Measurements from ENCODE around the gene APIP.

DNA sequence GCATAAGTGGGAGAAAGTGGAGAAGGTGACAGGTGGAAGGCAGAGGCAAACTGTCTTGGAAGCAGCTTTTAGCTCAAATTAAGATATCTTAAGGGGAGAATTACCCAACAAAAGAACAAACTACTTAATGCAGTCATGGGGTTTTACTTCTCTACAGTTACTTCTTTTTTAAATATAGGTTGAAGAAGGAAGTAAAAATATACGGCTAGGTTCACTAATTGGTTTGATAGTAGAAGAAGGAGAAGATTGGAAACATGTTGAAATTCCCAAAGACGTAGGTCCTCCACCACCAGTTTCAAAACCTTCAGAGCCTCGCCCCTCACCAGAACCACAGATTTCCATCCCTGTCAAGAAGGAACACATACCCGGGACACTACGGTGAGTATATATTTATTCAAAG, 41.0 kb upstream of the APIP start:
- TF ChIP-seq, protein P1, sequence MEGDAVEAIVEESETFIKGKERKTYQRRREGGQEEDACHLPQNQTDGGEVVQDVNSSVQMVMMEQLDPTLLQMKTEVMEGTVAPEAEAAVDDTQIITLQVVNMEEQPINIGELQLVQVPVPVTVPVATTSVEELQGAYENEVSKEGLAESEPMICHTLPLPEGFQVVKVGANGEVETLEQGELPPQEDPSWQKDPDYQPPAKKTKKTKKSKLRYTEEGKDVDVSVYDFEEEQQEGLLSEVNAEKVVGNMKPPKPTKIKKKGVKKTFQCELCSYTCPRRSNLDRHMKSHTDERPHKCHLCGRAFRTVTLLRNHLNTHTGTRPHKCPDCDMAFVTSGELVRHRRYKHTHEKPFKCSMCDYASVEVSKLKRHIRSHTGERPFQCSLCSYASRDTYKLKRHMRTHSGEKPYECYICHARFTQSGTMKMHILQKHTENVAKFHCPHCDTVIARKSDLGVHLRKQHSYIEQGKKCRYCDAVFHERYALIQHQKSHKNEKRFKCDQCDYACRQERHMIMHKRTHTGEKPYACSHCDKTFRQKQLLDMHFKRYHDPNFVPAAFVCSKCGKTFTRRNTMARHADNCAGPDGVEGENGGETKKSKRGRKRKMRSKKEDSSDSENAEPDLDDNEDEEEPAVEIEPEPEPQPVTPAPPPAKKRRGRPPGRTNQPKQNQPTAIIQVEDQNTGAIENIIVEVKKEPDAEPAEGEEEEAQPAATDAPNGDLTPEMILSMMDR (IDR thresholded peaks at IDR 0.05), result no peak
- TF ChIP-seq POLR2AphosphoS5 (IDR thresholded peaks at IDR 0.05) (no peak), EP300 (IDR thresholded peaks at IDR 0.05) (no peak)

All from stomach (tissue), 4 donors.